ENCODE results near the gene HES1. TPM values are rescaled to one million over a fixed set of nuclear protein-coding genes. Genes with fewer than 3 reads are reported as not detected.

HES1 gene
- polyA plus RNA-seq, 3 donors, result 0.17 to 66.6 (median 0.26) TPM

DNA sequence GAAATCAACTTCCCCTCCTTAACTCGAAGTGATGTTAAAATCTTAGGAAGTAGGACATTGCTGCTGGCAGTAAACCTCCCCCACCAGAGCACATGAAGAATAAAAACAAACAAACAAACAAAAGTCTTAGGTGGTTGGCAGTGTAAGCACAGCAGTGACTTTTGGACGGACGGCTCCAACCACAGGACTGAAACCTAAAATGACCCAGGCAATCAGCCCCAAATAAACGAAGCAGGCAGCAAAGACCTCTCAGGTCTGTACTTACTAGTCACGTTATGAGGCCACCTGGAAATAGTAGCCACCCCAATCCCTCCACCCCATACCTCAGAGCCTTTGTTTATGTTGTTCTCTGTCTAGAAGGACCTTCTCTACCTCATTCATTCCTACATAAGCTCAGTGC, 33.5 kb upstream of the HES1 start:
- Mint-ChIP-seq H3K4me1 (peaks cover 31% of the 10 kb centered on the region), H3K27ac (peak overlapping the region in 1 of 7 donors; percentile 51)

GRCh38 chr3:194103505-194103904, 32.4 kb upstream of the HES1 start:
- H3K9ac ChIP-seq (ENCODE audit: insufficient read depth, low read length, poor library complexity, severe bottlenecking), result no peak overlapping the region
- no peak overlapping the region for H2AFZ ChIP-seq (ENCODE audit: insufficient read depth, low read depth, low read length, poor library complexity, severe bottlenecking)
- Mint-ChIP-seq H3K27me3 (ENCODE audit: low read depth in 3 of 3) (peaks cover 12 to 18% (median 17%) of the 10 kb centered on the region in 3 donors), H3K4me3 (no peak overlapping the region), H3K4me1 (peaks cover 26% of the 10 kb centered on the region), H3K27ac (no peak overlapping the region), H3K9me3 (peaks cover 0 to 4% (median 0%) of the 10 kb centered on the region in 7 donors), H3K36me3 (no peaks in the 10 kb centered on the region)
- intact Hi-C loops (cut with micrococcal nuclease), result no loop called here
- no peaks in the 10 kb centered on the region for H3K79me2 ChIP-seq (ENCODE audit: insufficient read depth, low read length)
- TF ChIP-seq, protein P1, sequence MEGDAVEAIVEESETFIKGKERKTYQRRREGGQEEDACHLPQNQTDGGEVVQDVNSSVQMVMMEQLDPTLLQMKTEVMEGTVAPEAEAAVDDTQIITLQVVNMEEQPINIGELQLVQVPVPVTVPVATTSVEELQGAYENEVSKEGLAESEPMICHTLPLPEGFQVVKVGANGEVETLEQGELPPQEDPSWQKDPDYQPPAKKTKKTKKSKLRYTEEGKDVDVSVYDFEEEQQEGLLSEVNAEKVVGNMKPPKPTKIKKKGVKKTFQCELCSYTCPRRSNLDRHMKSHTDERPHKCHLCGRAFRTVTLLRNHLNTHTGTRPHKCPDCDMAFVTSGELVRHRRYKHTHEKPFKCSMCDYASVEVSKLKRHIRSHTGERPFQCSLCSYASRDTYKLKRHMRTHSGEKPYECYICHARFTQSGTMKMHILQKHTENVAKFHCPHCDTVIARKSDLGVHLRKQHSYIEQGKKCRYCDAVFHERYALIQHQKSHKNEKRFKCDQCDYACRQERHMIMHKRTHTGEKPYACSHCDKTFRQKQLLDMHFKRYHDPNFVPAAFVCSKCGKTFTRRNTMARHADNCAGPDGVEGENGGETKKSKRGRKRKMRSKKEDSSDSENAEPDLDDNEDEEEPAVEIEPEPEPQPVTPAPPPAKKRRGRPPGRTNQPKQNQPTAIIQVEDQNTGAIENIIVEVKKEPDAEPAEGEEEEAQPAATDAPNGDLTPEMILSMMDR (IDR thresholded peaks at IDR 0.05), result no peak
- no peaks in the 10 kb centered on the region for H3K36me3 ChIP-seq (replicated peaks in 1 of 2; ENCODE audit: control insufficient read depth in 1 of 2, insufficient read depth in 2 of 2, low read length in 2 of 2)
- H3K27me3 ChIP-seq (ENCODE audit: control insufficient read depth in 2 of 2, insufficient read depth in 2 of 2, low read length in 2 of 2), result peaks cover 0 to 8% of the 10 kb centered on the region in 2 donors
- peaks cover 15 to 18% of the 10 kb centered on the region in 2 donors for H3K4me1 ChIP-seq (ENCODE audit: control insufficient read depth in 1 of 2, insufficient read depth in 2 of 2, low read length in 2 of 2)
- DNase-seq, result no peak
- no peak overlapping the region for H3K4me3 ChIP-seq (replicated peaks in 1 of 3; ENCODE audit: low read depth in 2 of 3, low read length in 3 of 3)
- H3K9me3 ChIP-seq (replicated peaks in 1 of 2; ENCODE audit: control insufficient read depth in 1 of 2, insufficient read depth in 1 of 2, low read length in 2 of 2), result no peaks in the 10 kb centered on the region
- no peaks in the 10 kb centered on the region for H4K20me1 ChIP-seq (ENCODE audit: insufficient read depth, low read length)
- H3K27ac ChIP-seq (ENCODE audit: low read depth in 1 of 2, low read length in 2 of 2), result no peak overlapping the region
- no peak overlapping the region for H3K4me2 ChIP-seq (replicated peaks; ENCODE audit: extremely low read depth, low read length, poor library complexity, severe bottlenecking)
- 100% methylated on average over 1 of the region's 7 CpGs for WGBS (ENCODE audit: insufficient coverage)

More for the DNA sequence above, 33.5 kb upstream of the HES1 start:
- TF ChIP-seq, protein P1 (IDR thresholded peaks at IDR 0.05), result no peak
- Mint-ChIP-seq H3K4me3 (no peak overlapping the region), H3K27me3 (ENCODE audit: low read depth in 3 of 3) (peaks cover 13 to 20% (median 17%) of the 10 kb centered on the region in 3 donors), H3K36me3 (no peaks in the 10 kb centered on the region), H3K9me3 (peaks cover 0 to 3% (median 0%) of the 10 kb centered on the region in 7 donors)
- intact Hi-C loops (cut with micrococcal nuclease), result no loop called here
- H3K9me3 ChIP-seq (replicated peaks in 1 of 2; ENCODE audit: control insufficient read depth in 1 of 2, insufficient read depth in 1 of 2, low read length in 2 of 2), result no peaks in the 10 kb centered on the region
- no peak for DNase-seq
- WGBS (ENCODE audit: insufficient coverage), result 100% methylated on average over 3 of the region's 5 CpGs
- H3K4me1 ChIP-seq (ENCODE audit: control insufficient read depth in 1 of 2, insufficient read depth in 2 of 2, low read length in 2 of 2), result peaks cover 15 to 22% of the 10 kb centered on the region in 2 donors
- H3K79me2 ChIP-seq (ENCODE audit: insufficient read depth, low read length), result no peaks in the 10 kb centered on the region
- H3K9ac ChIP-seq (ENCODE audit: insufficient read depth, low read length, poor library complexity, severe bottlenecking), result no peak overlapping the region
- H2AFZ ChIP-seq (ENCODE audit: insufficient read depth, low read depth, low read length, poor library complexity, severe bottlenecking), result no peak overlapping the region
- no peak overlapping the region for H3K27ac ChIP-seq (ENCODE audit: low read depth in 1 of 2, low read length in 2 of 2)
- peaks cover 0 to 8% of the 10 kb centered on the region in 2 donors for H3K27me3 ChIP-seq (ENCODE audit: control insufficient read depth in 2 of 2, insufficient read depth in 2 of 2, low read length in 2 of 2)
- no peak overlapping the region for H3K4me2 ChIP-seq (replicated peaks; ENCODE audit: extremely low read depth, low read length, poor library complexity, severe bottlenecking)
- no peaks in the 10 kb centered on the region for H4K20me1 ChIP-seq (ENCODE audit: insufficient read depth, low read length)
- no peak overlapping the region for H3K4me3 ChIP-seq (replicated peaks in 1 of 3; ENCODE audit: low read depth in 2 of 3, low read length in 3 of 3)
- H3K36me3 ChIP-seq (replicated peaks in 1 of 2; ENCODE audit: control insufficient read depth in 1 of 2, insufficient read depth in 2 of 2, low read length in 2 of 2), result no peaks in the 10 kb centered on the region

Data from CD14-positive monocyte (primary cell).